Heart right ventricle (tissue), 16 donors: ENCODE data around the gene NAPB. TPM values are rescaled to one million over a fixed set of nuclear protein-coding genes. Genes with fewer than 3 reads are reported as not detected.

Experiments
- ATAC-seq, 8 donors: fragments of 200-7000 bp; cut with Tn5 transposase; one replicate each; pipeline ENCODE4 v1.9.1; 2020; ENCODE audit warnings: mild to moderate bottlenecking in 8 of 8, moderate library complexity in 8 of 8, moderate number of reproducible peaks in 1 of 8
- DNase-seq, 2 donors: peaks; one replicate each; pipeline ENCODE4 v3.0.0-alpha.2; 2020
- H3K27ac ChIP-seq, 10 donors: fragments of 200-600 bp; sonication (generic) in 2 of 10; one replicate each; pipeline versions ENCODE4 v1.5.0 to v1.8.0; 2020 to 2022; ENCODE audit warnings: mild to moderate bottlenecking in 3 of 10
- H3K27me3 ChIP-seq, 7 donors: fragments of 200-600 bp; one replicate each; pipeline ENCODE4 v1.8.0; 2021 to 2022; ENCODE audit warnings: mild to moderate bottlenecking in 2 of 7
- H3K36me3 ChIP-seq, 9 donors: fragments of 200-600 bp; sonication (generic) in 1 of 9; one replicate each; pipeline versions ENCODE4 v1.5.0 to v1.8.0; 2020 to 2022; ENCODE audit warnings: mild to moderate bottlenecking in 2 of 9
- H3K4me1 ChIP-seq, 9 donors: fragments of 200-600 bp; sonication (generic) in 1 of 9; one replicate each; pipeline versions ENCODE4 v1.5.0 to v1.8.0; 2020 to 2022; ENCODE audit warnings: mild to moderate bottlenecking in 4 of 9
- H3K4me3 ChIP-seq, 10 donors: fragments of 200-600 bp; sonication (generic) in 2 of 10; one replicate each; pipeline versions ENCODE4 v1.5.0 to v1.8.0; 2020 to 2022; ENCODE audit warnings: mild to moderate bottlenecking in 7 of 10, moderate library complexity in 2 of 10
- H3K9me3 ChIP-seq, 11 donors: fragments of 200-600 bp in 10 of 11; sonication (generic) in 2 of 11; one replicate each; pipeline versions ENCODE4 v1.5.0 to v1.8.0; 2013 to 2022; ENCODE audit warnings: mild to moderate bottlenecking in 2 of 11, control low read depth in 1 of 11, moderate library complexity in 1 of 11
- WGBS, 2 donors: extraction: QIAGEN DNeasy Blood & Tissue Kit; methylation state at CpG; one replicate each; pipeline ENCODE4 v1.1.7; 2013; ENCODE audit warnings: inconsistent platforms in 1 of 2; 5-methylcytosine and 5-hydroxymethylcytosine counted together
- intact Hi-C, 10 donors: fragments of 100-400 bp; cut with DNase I; formaldehyde crosslinking; loops; one replicate each; pipeline versions ENCODE4 v1.11.1 to v1.14.2; 2022
- polyA plus RNA-seq, 2 donors: library from polyadenylated mRNA; stranded (reverse); fragments of 200-250 nt; gene quantifications; one replicate each; pipeline ENCODE4 v1.2.3, GENCODE V29; 2013
- total RNA-seq, 10 donors: library from RNA; stranded (reverse); fragmentation: NEBNext Ultra II Directional in 3 of 10; extraction: Animal tissue kit (Norgen Biotek cat#: 25700) in 3 of 10; gene quantifications; one replicate each; pipeline versions ENCODE4 v1.2.1 to v1.2.4, GENCODE V29; 2021 to 2023
- TF ChIP-seq, protein P1 (sequence below), 9 donors: fragments of 200-600 bp; sonication (generic) in 2 of 9; IDR thresholded peaks; one replicate each; pipeline versions ENCODE4 v1.5.0 to v1.8.0; 2021 to 2022; ENCODE audit warnings: antibody characterized with exemption in 9 of 9, mild to moderate bottlenecking in 5 of 9, moderate library complexity in 1 of 9
- donor health status: Arrhythmogenic right ventricular cardiomyopathy.
- donor health status: ischemic (EF 13 %, LVEDD 7.1; RV severe dilation, severe dysfunction).
- donor health status: healthy with polysubstance abuse.
- donor health status: DM: no; HTN: yes; CAD: no.
- donor health status: DM: no; HTN: no; CAD: no.
- donor health status: ischemic (EF 25% LVEDD 6.9; RV normal size, moderate dysfunction).
- donor health status: ischemic (EF 25% LVEDD 5.7; RV mildly dilated, moderate dysfunction).
- donor health status: healthy.
- donor health status: DM: yes; HTN: yes; CAD: no.
- donor health status: Ischemic cardiomyopathy.
- donor health status: ischemic (EF 35%, LVEDD 5.7; RV mildly dilated, moderate dysfunction).
- donor health status: nonischemic (EF 11% LVEDD 7.7; RV severe dilation, severe dysfunction).
- donor health status: DM: yes; HTN: yes; CAD: no.
- donor health status: PGD.
- donor health status: ischemic (EF 29% LVEDD 5.4; RV normal size, mild dysfunction).
- donor health status: nonischemic (EF 23%, LVEDD 6.1; RV moderate dilation, normal function).

The NAPB gene
- total and polyA plus RNA-seq, 12 donors = 2.1 to 7.2 (median 5.9) TPM

DNA sequence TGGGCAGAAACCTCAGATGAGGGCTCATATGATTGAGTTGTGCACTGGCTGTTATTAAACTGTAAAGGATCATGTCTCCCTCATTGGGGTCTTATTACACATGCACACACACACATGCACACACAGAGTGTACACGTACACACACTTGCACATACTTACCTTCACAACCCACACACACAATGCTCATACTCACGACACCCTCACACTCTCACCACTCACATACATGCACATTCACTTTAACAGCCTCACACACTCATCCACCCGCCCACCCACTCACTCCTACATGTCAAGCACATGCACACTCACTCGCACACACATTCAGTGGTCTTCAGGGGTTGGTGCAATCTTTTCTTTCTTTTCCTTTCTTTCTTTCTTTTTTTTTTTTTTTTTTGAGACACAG, 23.6 kb upstream of the NAPB start:
- Histone ChIP-seq H3K27me3 (peaks cover 0 to 3% (median 0%) of the 10 kb centered on the region in 7 donors), H3K27ac (no peak overlapping the region), H3K4me1 (peaks cover 0 to 5% (median 0%) of the 10 kb centered on the region in 9 donors), H3K36me3 (no peaks in the 10 kb centered on the region), H3K9me3 (no peaks in the 10 kb centered on the region), H3K4me3 (no peak overlapping the region)
- no peak for DNase-seq
- TF ChIP-seq, protein P1, sequence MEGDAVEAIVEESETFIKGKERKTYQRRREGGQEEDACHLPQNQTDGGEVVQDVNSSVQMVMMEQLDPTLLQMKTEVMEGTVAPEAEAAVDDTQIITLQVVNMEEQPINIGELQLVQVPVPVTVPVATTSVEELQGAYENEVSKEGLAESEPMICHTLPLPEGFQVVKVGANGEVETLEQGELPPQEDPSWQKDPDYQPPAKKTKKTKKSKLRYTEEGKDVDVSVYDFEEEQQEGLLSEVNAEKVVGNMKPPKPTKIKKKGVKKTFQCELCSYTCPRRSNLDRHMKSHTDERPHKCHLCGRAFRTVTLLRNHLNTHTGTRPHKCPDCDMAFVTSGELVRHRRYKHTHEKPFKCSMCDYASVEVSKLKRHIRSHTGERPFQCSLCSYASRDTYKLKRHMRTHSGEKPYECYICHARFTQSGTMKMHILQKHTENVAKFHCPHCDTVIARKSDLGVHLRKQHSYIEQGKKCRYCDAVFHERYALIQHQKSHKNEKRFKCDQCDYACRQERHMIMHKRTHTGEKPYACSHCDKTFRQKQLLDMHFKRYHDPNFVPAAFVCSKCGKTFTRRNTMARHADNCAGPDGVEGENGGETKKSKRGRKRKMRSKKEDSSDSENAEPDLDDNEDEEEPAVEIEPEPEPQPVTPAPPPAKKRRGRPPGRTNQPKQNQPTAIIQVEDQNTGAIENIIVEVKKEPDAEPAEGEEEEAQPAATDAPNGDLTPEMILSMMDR (IDR thresholded peaks at IDR 0.05) = no peak
- ATAC-seq = no peak
- 81 to 92% methylated on average over 4 of the region's 4 CpGs for WGBS, 2 donors
- intact Hi-C loops = loop anchor here in 8 of 10 donors (2.0 to 10.0 kb wide), 7 partner anchors 47 to 1100 kb away; partner anchors contain the start of genes CST9 (in 5 of the 8) and CST8 (in 1 of the 8)

DNA sequence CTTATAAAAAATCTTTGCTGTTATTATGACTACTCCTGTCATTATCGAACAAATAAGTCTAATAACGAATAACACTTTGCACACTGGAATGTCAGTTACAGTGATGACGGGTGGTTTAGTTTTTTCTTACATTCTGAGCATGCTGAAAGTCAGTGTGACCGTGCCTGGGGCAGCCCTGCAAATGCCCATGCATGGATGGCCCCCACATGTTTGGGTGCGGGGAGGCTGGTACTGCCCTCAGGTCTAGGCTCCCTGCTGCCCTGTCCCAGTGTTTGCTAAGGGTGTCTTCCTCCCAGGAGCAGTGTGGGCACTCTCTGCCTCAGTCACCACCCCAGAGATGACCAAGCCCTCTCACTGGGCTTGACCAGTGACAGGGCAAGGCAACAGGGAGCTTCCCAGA, 21.1 kb upstream of the NAPB start:
- ATAC-seq (no peak), DNase-seq (no peak)
- no peaks in the 10 kb centered on the region for H3K27me3 ChIP-seq
- no peak overlapping the region for H3K4me3 ChIP-seq
- WGBS, 2 donors = 80 to 84% methylated on average over 5 of the region's 5 CpGs
- H3K27ac ChIP-seq = no peak overlapping the region
- no peaks in the 10 kb centered on the region for H3K4me1 ChIP-seq
- H3K9me3 ChIP-seq = no peaks in the 10 kb centered on the region
- no peaks in the 10 kb centered on the region for H3K36me3 ChIP-seq
- TF ChIP-seq, protein P1 (IDR thresholded peaks at IDR 0.05) = no peak
- intact Hi-C loops = loop anchor here in 8 of 10 donors (2.0 to 10.0 kb wide), 7 partner anchors 50 to 1098 kb away; partner anchors contain the start of genes CST9 (in 6 of the 8) and CST8 (in 1 of the 8)

DNA sequence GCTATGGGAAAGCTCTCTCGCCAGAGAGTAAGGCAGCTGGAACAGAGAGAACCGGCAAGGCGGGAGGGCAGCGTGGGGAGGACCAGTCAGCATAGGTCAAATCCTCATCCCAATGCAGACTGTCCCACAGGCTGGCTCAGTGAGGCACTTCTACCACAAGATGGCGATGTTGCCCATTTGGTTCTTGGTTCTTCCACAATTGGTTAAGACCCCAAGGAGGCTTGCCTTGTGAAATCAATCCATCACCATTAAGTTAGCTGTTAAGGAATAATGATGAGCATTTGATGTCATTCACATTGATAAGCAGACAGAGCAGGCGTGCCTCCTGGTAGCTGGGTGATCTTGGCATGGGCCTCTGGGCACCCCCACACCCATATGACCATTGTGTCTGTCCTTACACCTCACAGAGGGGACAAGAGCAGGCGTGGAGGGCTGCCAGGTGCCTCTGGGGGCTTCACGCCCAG, 20.6 kb upstream of the NAPB start:
- Histone ChIP-seq H3K36me3 (no peaks in the 10 kb centered on the region), H3K9me3 (no peaks in the 10 kb centered on the region), H3K4me3 (no peak overlapping the region), H3K4me1 (peaks cover 0 to 3% (median 0%) of the 10 kb centered on the region in 9 donors), H3K27ac (no peak overlapping the region), H3K27me3 (no peaks in the 10 kb centered on the region)
- DNase-seq (peak; percentile 31 to 72), ATAC-seq (peak; percentile 59 to 82 (median 75))
- WGBS, 2 donors = 20 to 25% methylated on average over 8 of the region's 8 CpGs
- intact Hi-C loops = loop anchor here in 8 of 10 donors (2.0 to 10.0 kb wide), 7 partner anchors 50 to 1097 kb away; partner anchors contain the start of genes CST9 (in 6 of the 8) and CST8 (in 1 of the 8)
- TF ChIP-seq, protein P1 (IDR thresholded peaks at IDR 0.05) = peak; percentile 70 to 92 (median 86)

DNA sequence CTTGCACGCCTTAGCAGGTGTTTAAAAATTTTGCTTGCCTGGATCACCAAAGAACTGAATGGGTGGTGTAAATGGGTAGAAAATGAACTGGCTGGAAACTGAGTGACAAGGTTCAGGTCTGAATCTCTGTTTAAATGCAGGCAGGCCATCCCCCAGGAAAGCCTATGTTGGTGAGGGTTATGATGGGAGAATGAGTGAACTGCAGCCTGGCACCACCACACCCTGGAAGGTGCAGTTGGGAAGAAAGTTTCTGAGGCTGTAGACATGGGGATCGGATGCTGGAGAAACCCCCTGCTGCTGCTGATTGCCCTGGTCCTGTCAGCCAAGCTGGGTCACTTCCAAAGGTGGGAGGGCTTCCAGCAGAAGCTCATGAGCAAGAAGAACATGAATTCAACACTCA, 18.7 kb upstream of the NAPB start:
- TF ChIP-seq, protein P1 (IDR thresholded peaks at IDR 0.05) = no peak
- H3K4me3 ChIP-seq = no peak overlapping the region
- H3K27ac ChIP-seq = no peak overlapping the region
- intact Hi-C loops = loop anchor here in 6 of 10 donors (5.0 to 10.0 kb wide), 5 partner anchors 52 to 1095 kb away; partner anchors contain the start of genes CST9 (in 5 of the 6) and CST8 (in 1 of the 6)
- 80 to 91% methylated on average over 2 of the region's 2 CpGs for WGBS, 2 donors
- peaks cover 0 to 14% (median 3%) of the 10 kb centered on the region in 9 donors for H3K4me1 ChIP-seq
- DNase-seq = no peak
- H3K36me3 ChIP-seq = no peaks in the 10 kb centered on the region
- no peaks in the 10 kb centered on the region for H3K27me3 ChIP-seq
- no peaks in the 10 kb centered on the region for H3K9me3 ChIP-seq
- no peak for ATAC-seq
